ENCODE data around the gene MAML2. TPM values are rescaled to one million over a fixed set of nuclear protein-coding genes. Genes with fewer than 3 reads are reported as not detected.

MAML2 gene
- total RNA-seq, 2 donors from 2014 or later = 26.5 to 27.9 TPM

- Mint-ChIP-seq H3K27ac (peak overlapping the region; percentile 3 to 16), H3K36me3 (peaks cover 6 to 20% of the 10 kb centered on the region in 2 donors), H3K9me3 (peaks cover 0 to 7% of the 10 kb centered on the region in 2 donors)
- no peak for ATAC-seq
- DNase-seq (ENCODE audit: low spot score in 2 of 2) = no peak
Measured at GRCh38 chr11:96167203-96167758, 175.7 kb downstream of the MAML2 start.

- peak overlapping the region in 1 of 2 donors; percentile 6 for H3K27ac Mint-ChIP-seq
- peaks cover 6 to 8% of the 10 kb centered on the region in 2 donors for H3K36me3 Mint-ChIP-seq
- DNase-seq (ENCODE audit: low spot score in 2 of 2) (no peak), ATAC-seq (no peak)
- H3K9me3 Mint-ChIP-seq = no peaks in the 10 kb centered on the region
Measured at GRCh38 chr11:96162816-96163499, 180.0 kb downstream of the MAML2 start.

- DNase-seq (ENCODE audit: low spot score in 2 of 2) = no peak
- H3K9me3 Mint-ChIP-seq = no peaks in the 10 kb centered on the region
- ATAC-seq = no peak
- H3K36me3 Mint-ChIP-seq = peaks cover 6 to 8% of the 10 kb centered on the region in 2 donors
- no peak overlapping the region for H3K27ac Mint-ChIP-seq
Measured at GRCh38 chr11:96161307-96162089, 181.5 kb downstream of the MAML2 start.

- DNase-seq (ENCODE audit: low spot score in 2 of 2) (no peak), ATAC-seq (no peak)
- H3K27ac Mint-ChIP-seq = peak overlapping the region; percentile 35 to 40
- no peaks in the 10 kb centered on the region for H3K9me3 Mint-ChIP-seq
- H3K36me3 Mint-ChIP-seq = peaks cover 6 to 8% of the 10 kb centered on the region in 2 donors
Measured at GRCh38 chr11:96160732-96161306, 182.2 kb downstream of the MAML2 start.

GRCh38 chr11:96159968-96160367 lies 183.0 kb downstream of the MAML2 start:
- no peak for ATAC-seq

GRCh38 chr11:96158126-96158525 lies 184.9 kb downstream of the MAML2 start:
- no peak for ATAC-seq
- H3K27ac Mint-ChIP-seq = peak overlapping the region in 1 of 2 donors; percentile 55
- H3K36me3 Mint-ChIP-seq = peaks cover 1 to 11% of the 10 kb centered on the region in 2 donors
- no peaks in the 10 kb centered on the region for H3K9me3 Mint-ChIP-seq
- DNase-seq (ENCODE audit: low spot score in 2 of 2) = no peak

More at GRCh38 chr11:96159968-96160367, 183.0 kb downstream of the MAML2 start:
- Mint-ChIP-seq H3K27ac (peak overlapping the region; percentile 35 to 44), H3K9me3 (no peaks in the 10 kb centered on the region), H3K36me3 (peaks cover 6 to 8% of the 10 kb centered on the region in 2 donors)
- no peak for DNase-seq (ENCODE audit: low spot score in 2 of 2)

GRCh38 chr11:96157517-96157873 lies 185.5 kb downstream of the MAML2 start:
- ATAC-seq (no peak), DNase-seq (ENCODE audit: low spot score in 2 of 2) (no peak)
- H3K9me3 Mint-ChIP-seq = no peaks in the 10 kb centered on the region
- peaks cover 0 to 14% of the 10 kb centered on the region in 2 donors for H3K36me3 Mint-ChIP-seq
- H3K27ac Mint-ChIP-seq = peak overlapping the region; percentile 47 to 92

- no peak for ATAC-seq
- no peak for DNase-seq (ENCODE audit: low spot score in 2 of 2)
- H3K9me3 Mint-ChIP-seq = no peaks in the 10 kb centered on the region
- H3K27ac Mint-ChIP-seq = peak overlapping the region; percentile 92 to 95
- H3K36me3 Mint-ChIP-seq = peaks cover 0 to 18% of the 10 kb centered on the region in 2 donors
Measured at GRCh38 chr11:96156379-96156722, 186.6 kb downstream of the MAML2 start.

GRCh38 chr11:96155627-96156378 lies 187.2 kb downstream of the MAML2 start:
- Mint-ChIP-seq H3K36me3 (peaks cover 0 to 18% of the 10 kb centered on the region in 2 donors), H3K27ac (peak overlapping the region; percentile 92 to 95), H3K9me3 (no peaks in the 10 kb centered on the region)
- peak; percentile 71 to 87 for DNase-seq (ENCODE audit: low spot score in 2 of 2)
- peak; percentile 76 to 89 for ATAC-seq

- Mint-ChIP-seq H3K36me3 (peaks cover 0 to 18% of the 10 kb centered on the region in 2 donors), H3K27ac (peak overlapping the region; percentile 69 to 78), H3K9me3 (no peaks in the 10 kb centered on the region)
- DNase-seq (ENCODE audit: low spot score in 2 of 2) = no peak
- ATAC-seq = no peak
Measured at GRCh38 chr11:96154802-96155520, 188.0 kb downstream of the MAML2 start.

- H3K36me3 Mint-ChIP-seq = peaks cover 0 to 26% of the 10 kb centered on the region in 2 donors
- no peak for DNase-seq (ENCODE audit: low spot score in 2 of 2)
- no peak for ATAC-seq
- H3K27ac Mint-ChIP-seq = no peak overlapping the region
- H3K9me3 Mint-ChIP-seq = peaks cover 0 to 5% of the 10 kb centered on the region in 2 donors
Measured at GRCh38 chr11:96152623-96153022, 190.4 kb downstream of the MAML2 start.

GRCh38 chr11:96151501-96151900 lies 191.5 kb downstream of the MAML2 start:
- ATAC-seq = no peak
- peaks cover 0 to 29% of the 10 kb centered on the region in 2 donors for H3K36me3 Mint-ChIP-seq
- no peak for DNase-seq (ENCODE audit: low spot score in 2 of 2)
- H3K27ac Mint-ChIP-seq = no peak overlapping the region
- peaks cover 0 to 5% of the 10 kb centered on the region in 2 donors for H3K9me3 Mint-ChIP-seq

GRCh38 chr11:96150609-96151008 lies 192.4 kb downstream of the MAML2 start:
- Mint-ChIP-seq H3K27ac (no peak overlapping the region), H3K36me3 (peaks cover 0 to 29% of the 10 kb centered on the region in 2 donors), H3K9me3 (peaks cover 0 to 5% of the 10 kb centered on the region in 2 donors)
- no peak for DNase-seq (ENCODE audit: low spot score in 2 of 2)
- ATAC-seq = peak in 1 of 2 donors; percentile 10

GRCh38 chr11:96149743-96150555 lies 193.0 kb downstream of the MAML2 start:
- ATAC-seq = peak; percentile 85 to 86
- Mint-ChIP-seq H3K27ac (no peak overlapping the region), H3K9me3 (peaks cover 0 to 5% of the 10 kb centered on the region in 2 donors), H3K36me3 (peaks cover 0 to 35% of the 10 kb centered on the region in 2 donors)
- no peak for DNase-seq (ENCODE audit: low spot score in 2 of 2)

- DNase-seq (ENCODE audit: low spot score in 2 of 2) (no peak), ATAC-seq (no peak)
- no peak overlapping the region for H3K27ac Mint-ChIP-seq
- peaks cover 0 to 26% of the 10 kb centered on the region in 2 donors for H3K36me3 Mint-ChIP-seq
- H3K9me3 Mint-ChIP-seq = peaks cover 0 to 5% of the 10 kb centered on the region in 2 donors
Measured at GRCh38 chr11:96147906-96148486, 195.0 kb downstream of the MAML2 start.
